ENCODE measurements around the gene PHRF1.
A peak's percentile ranks its signal among the peaks of the same experiment; 100 is the strongest.

The PHRF1 gene

DNA sequence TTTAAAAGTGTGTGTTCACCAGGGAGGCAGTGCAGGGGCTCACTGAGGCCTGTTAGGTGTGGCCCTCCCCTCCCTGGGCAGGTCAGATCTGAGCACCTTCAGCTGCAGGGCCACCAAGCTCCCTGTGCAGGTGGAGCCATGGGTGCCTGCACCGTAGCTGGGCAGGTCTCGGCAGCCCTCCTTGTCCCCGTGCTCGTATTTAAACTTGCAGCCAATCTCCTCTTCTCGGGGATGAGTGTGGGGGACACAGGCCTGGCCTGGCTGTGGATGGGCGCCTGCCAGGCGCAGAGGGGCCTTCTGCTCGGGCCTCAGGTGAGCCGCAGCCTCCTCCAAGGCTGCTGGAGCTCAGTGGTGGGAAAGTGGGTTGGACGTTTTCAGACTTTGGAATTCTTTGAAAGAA lies 19.1 kb downstream of the PHRF1 start:
- no peak overlapping the region for H4K8ac ChIP-seq (ENCODE audit: low read depth, low read length)
- no peak overlapping the region for H2AK5ac ChIP-seq (ENCODE audit: low read length)
- no peak for DNase-seq
- no peaks in the 10 kb centered on the region for H3K79me2 ChIP-seq (ENCODE audit: control insufficient read depth, insufficient read depth, low read length)
- H4K5ac ChIP-seq (ENCODE audit: low read length), result no peak overlapping the region
- H3K79me1 ChIP-seq (ENCODE audit: low read length), result peaks cover 5% of the 10 kb centered on the region
- H3K27me3 ChIP-seq (ENCODE audit: insufficient read depth, low read length, poor library complexity), result no peaks in the 10 kb centered on the region
- no CpG with 5 or more reads among the region's 10 CpGs for WGBS (ENCODE audit: extremely low coverage, insufficient coverage, low lambda C conversion rate)
- H2BK5ac ChIP-seq (ENCODE audit: low read length), result no peak overlapping the region
- no peak overlapping the region for H3K4me3 ChIP-seq (ENCODE audit: low read length)
- H3K56ac ChIP-seq (ENCODE audit: low read length), result no peak overlapping the region
- no peak overlapping the region for H3K9ac ChIP-seq (ENCODE audit: low read length)
- no peaks in the 10 kb centered on the region for H3K4me1 ChIP-seq (ENCODE audit: control insufficient read depth, low read depth, low read length)
- H3K4me2 ChIP-seq (ENCODE audit: low read length), result no peak overlapping the region
- no peak overlapping the region for H3K23ac ChIP-seq (ENCODE audit: low read length)
- no peak overlapping the region for H3K27ac ChIP-seq (ENCODE audit: low read depth, low read length)
- H2BK15ac ChIP-seq (replicated peaks; ENCODE audit: low read depth), result no peak overlapping the region
- no peak overlapping the region for H3K18ac ChIP-seq (ENCODE audit: low read length)
- H2BK120ac ChIP-seq (ENCODE audit: low read depth, low read length), result no peak overlapping the region
- H3K4ac ChIP-seq (ENCODE audit: low read depth, low read length), result no peak overlapping the region
- H3K36me3 ChIP-seq (ENCODE audit: control insufficient read depth, insufficient read depth, low read length), result peaks cover 34% of the 10 kb centered on the region

DNA sequence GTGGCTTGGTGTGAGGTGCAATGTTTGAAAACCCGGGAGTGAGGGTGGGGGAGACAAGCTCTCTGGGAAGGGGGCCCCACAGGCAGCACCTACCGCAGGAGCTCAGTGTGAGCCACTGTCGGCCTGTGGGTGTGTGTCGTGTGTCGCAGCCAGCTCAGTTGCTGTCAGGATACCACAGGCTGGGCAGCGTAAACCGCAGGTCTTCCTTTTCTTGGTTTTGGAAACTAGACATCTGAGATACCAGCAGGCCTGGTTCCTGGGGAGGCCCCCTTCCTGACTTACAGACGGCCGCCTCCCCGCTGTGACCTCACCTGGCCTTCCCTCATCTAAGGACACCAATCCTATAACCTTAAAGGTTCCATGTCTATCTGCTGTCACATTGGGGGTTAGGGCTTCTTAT lies 20.1 kb downstream of the PHRF1 start:
- no peak overlapping the region for H2BK5ac ChIP-seq (ENCODE audit: low read length)
- no peak overlapping the region for H2BK15ac ChIP-seq (replicated peaks; ENCODE audit: low read depth)
- no peak overlapping the region for H2BK120ac ChIP-seq (ENCODE audit: low read depth, low read length)
- no peaks in the 10 kb centered on the region for H3K79me2 ChIP-seq (ENCODE audit: control insufficient read depth, insufficient read depth, low read length)
- H3K4ac ChIP-seq (ENCODE audit: low read depth, low read length), result no peak overlapping the region
- H3K18ac ChIP-seq (ENCODE audit: low read length), result no peak overlapping the region
- H2AK5ac ChIP-seq (ENCODE audit: low read length), result no peak overlapping the region
- no peak overlapping the region for H3K4me2 ChIP-seq (ENCODE audit: low read length)
- no peak overlapping the region for H3K27ac ChIP-seq (ENCODE audit: low read depth, low read length)
- H3K23ac ChIP-seq (ENCODE audit: low read length), result no peak overlapping the region
- H3K4me1 ChIP-seq (ENCODE audit: control insufficient read depth, low read depth, low read length), result no peaks in the 10 kb centered on the region
- H3K56ac ChIP-seq (ENCODE audit: low read length), result no peak overlapping the region
- peaks cover 34% of the 10 kb centered on the region for H3K36me3 ChIP-seq (ENCODE audit: control insufficient read depth, insufficient read depth, low read length)
- H3K27me3 ChIP-seq (ENCODE audit: insufficient read depth, low read length, poor library complexity), result no peaks in the 10 kb centered on the region
- H3K4me3 ChIP-seq (ENCODE audit: low read length), result no peak overlapping the region
- no peak for DNase-seq
- peaks cover 5% of the 10 kb centered on the region for H3K79me1 ChIP-seq (ENCODE audit: low read length)
- no peak overlapping the region for H4K8ac ChIP-seq (ENCODE audit: low read depth, low read length)
- H3K9ac ChIP-seq (ENCODE audit: low read length), result no peak overlapping the region
- no peak overlapping the region for H4K5ac ChIP-seq (ENCODE audit: low read length)
- no CpG with 5 or more reads among the region's 10 CpGs for WGBS (ENCODE audit: extremely low coverage, insufficient coverage, low lambda C conversion rate)

DNA sequence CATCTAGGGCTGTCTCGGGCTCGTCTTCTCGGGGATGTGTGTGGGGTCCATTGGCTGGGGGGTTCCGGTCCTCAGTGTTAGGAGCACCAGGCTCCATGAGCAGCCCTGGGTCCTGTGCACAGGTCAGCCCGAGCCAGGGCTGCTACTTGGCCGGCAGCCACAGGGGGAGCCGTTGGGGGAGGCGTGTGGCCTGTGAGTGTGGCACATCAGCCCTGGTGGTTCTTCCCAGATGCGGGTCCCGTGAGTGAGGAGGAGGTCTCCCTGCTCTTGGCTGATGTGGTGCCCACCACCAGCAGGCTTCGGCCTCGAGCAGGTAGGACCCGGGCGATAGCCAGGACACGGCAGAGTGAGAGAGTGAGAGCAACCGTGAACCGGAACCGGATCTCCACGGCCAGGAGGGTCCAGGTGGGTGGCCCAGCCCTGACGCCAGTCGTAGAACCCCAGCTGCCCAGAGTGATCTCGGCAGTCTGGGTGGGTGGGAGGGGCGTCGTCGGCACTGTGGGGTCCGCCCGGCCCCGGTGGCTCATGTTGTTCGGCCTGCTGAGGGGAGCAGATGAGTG lies 21.0 kb downstream of the PHRF1 start:
- H4K8ac ChIP-seq (ENCODE audit: low read depth, low read length), result no peak overlapping the region
- no peak overlapping the region for H3K9ac ChIP-seq (ENCODE audit: low read length)
- H3K79me1 ChIP-seq (ENCODE audit: low read length), result peaks cover 5% of the 10 kb centered on the region
- no peak overlapping the region for H2BK120ac ChIP-seq (ENCODE audit: low read depth, low read length)
- H3K36me3 ChIP-seq (ENCODE audit: control insufficient read depth, insufficient read depth, low read length), result peaks cover 37% of the 10 kb centered on the region
- peak; percentile 41 for DNase-seq
- no peak overlapping the region for H3K23ac ChIP-seq (ENCODE audit: low read length)
- no peak overlapping the region for H3K27ac ChIP-seq (ENCODE audit: low read depth, low read length)
- H2BK15ac ChIP-seq (replicated peaks; ENCODE audit: low read depth), result no peak overlapping the region
- WGBS (ENCODE audit: extremely low coverage, insufficient coverage, low lambda C conversion rate), result no CpG with 5 or more reads among the region's 29 CpGs
- no peak overlapping the region for H2BK5ac ChIP-seq (ENCODE audit: low read length)
- no peaks in the 10 kb centered on the region for H3K27me3 ChIP-seq (ENCODE audit: insufficient read depth, low read length, poor library complexity)
- no peak overlapping the region for H3K4ac ChIP-seq (ENCODE audit: low read depth, low read length)
- H3K4me3 ChIP-seq (ENCODE audit: low read length), result no peak overlapping the region
- H3K79me2 ChIP-seq (ENCODE audit: control insufficient read depth, insufficient read depth, low read length), result no peaks in the 10 kb centered on the region
- H4K5ac ChIP-seq (ENCODE audit: low read length), result no peak overlapping the region
- H3K18ac ChIP-seq (ENCODE audit: low read length), result no peak overlapping the region
- no peaks in the 10 kb centered on the region for H3K4me1 ChIP-seq (ENCODE audit: control insufficient read depth, low read depth, low read length)
- no peak overlapping the region for H3K56ac ChIP-seq (ENCODE audit: low read length)
- no peak overlapping the region for H3K4me2 ChIP-seq (ENCODE audit: low read length)
- H2AK5ac ChIP-seq (ENCODE audit: low read length), result no peak overlapping the region

DNA sequence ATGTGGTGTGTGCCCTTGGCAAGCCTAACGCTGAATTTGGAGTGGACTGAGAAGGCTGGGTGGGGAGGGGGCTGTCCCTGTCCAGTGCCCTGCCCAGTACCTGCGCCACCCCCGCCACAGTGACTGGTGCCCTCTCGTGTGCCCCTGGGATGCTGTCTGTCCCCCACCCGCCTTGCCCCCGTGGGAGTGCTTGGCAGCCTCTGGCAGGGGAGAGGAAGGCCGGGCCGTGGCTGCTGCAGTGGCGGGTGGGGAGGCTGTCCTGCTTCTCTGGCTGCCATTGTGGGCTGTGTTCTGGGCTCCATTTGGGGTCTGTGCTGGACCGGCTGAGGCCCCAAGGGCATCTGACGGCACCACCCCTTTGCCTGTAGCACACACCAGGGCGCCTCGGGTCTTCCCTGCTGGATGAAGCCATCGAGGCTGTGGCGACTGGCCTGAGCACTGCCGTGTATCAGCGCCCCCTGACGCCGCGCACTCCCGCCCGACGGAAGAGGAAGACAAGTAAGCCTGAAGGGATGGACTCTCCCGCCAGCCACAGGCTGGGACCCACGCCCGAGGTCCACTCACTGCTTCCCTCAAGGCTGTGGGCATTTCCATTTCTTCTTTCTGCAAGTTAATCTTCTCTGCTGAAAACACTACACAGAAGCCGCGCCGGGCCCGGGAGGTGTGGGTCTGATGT lies 21.9 kb downstream of the PHRF1 start:
- Histone ChIP-seq H3K36me3 (ENCODE audit: control insufficient read depth, insufficient read depth, low read length) (peaks cover 32% of the 10 kb centered on the region), H3K4me2 (ENCODE audit: low read length) (no peak overlapping the region)

GRCh38 chr11:601573-602245 lies 25.4 kb downstream of the PHRF1 start:
- Histone ChIP-seq H3K4me2 (ENCODE audit: low read length) (no peak overlapping the region), H3K79me2 (ENCODE audit: control insufficient read depth, insufficient read depth, low read length) (no peaks in the 10 kb centered on the region), H4K8ac (ENCODE audit: low read depth, low read length) (no peak overlapping the region), H2BK15ac (replicated peaks; ENCODE audit: low read depth) (no peak overlapping the region), H3K79me1 (ENCODE audit: low read length) (peaks cover 1% of the 10 kb centered on the region), H3K56ac (ENCODE audit: low read length) (no peak overlapping the region), H3K9ac (ENCODE audit: low read length) (no peak overlapping the region), H2BK5ac (ENCODE audit: low read length) (no peak overlapping the region), H3K27ac (ENCODE audit: low read depth, low read length) (no peak overlapping the region), H3K36me3 (ENCODE audit: control insufficient read depth, insufficient read depth, low read length) (peaks cover 25% of the 10 kb centered on the region), H3K4ac (ENCODE audit: low read depth, low read length) (no peak overlapping the region), H4K5ac (ENCODE audit: low read length) (no peak overlapping the region), H3K4me3 (ENCODE audit: low read length) (no peak overlapping the region), H2BK120ac (ENCODE audit: low read depth, low read length) (no peak overlapping the region), H3K23ac (ENCODE audit: low read length) (no peak overlapping the region), H2AK5ac (ENCODE audit: low read length) (no peak overlapping the region), H3K27me3 (ENCODE audit: insufficient read depth, low read length, poor library complexity) (no peaks in the 10 kb centered on the region), H3K4me1 (ENCODE audit: control insufficient read depth, low read depth, low read length) (no peaks in the 10 kb centered on the region), H3K18ac (ENCODE audit: low read length) (no peak overlapping the region)
- no CpG with 5 or more reads among the region's 23 CpGs for WGBS (ENCODE audit: extremely low coverage, insufficient coverage, low lambda C conversion rate)
- DNase-seq, result no peak

More for the DNA sequence above, 21.9 kb downstream of the PHRF1 start:
- Histone ChIP-seq H2BK15ac (replicated peaks; ENCODE audit: low read depth) (no peak overlapping the region), H3K23ac (ENCODE audit: low read length) (no peak overlapping the region), H3K9ac (ENCODE audit: low read length) (no peak overlapping the region), H3K4ac (ENCODE audit: low read depth, low read length) (no peak overlapping the region), H3K79me1 (ENCODE audit: low read length) (peaks cover 5% of the 10 kb centered on the region), H4K8ac (ENCODE audit: low read depth, low read length) (no peak overlapping the region), H3K56ac (ENCODE audit: low read length) (no peak overlapping the region), H3K18ac (ENCODE audit: low read length) (no peak overlapping the region), H3K4me3 (ENCODE audit: low read length) (no peak overlapping the region), H4K5ac (ENCODE audit: low read length) (no peak overlapping the region), H3K27ac (ENCODE audit: low read depth, low read length) (no peak overlapping the region), H3K27me3 (ENCODE audit: insufficient read depth, low read length, poor library complexity) (no peaks in the 10 kb centered on the region), H3K79me2 (ENCODE audit: control insufficient read depth, insufficient read depth, low read length) (no peaks in the 10 kb centered on the region), H2BK120ac (ENCODE audit: low read depth, low read length) (no peak overlapping the region), H2AK5ac (ENCODE audit: low read length) (no peak overlapping the region), H3K4me1 (ENCODE audit: control insufficient read depth, low read depth, low read length) (no peaks in the 10 kb centered on the region), H2BK5ac (ENCODE audit: low read length) (no peak overlapping the region)
- no CpG with 5 or more reads among the region's 30 CpGs for WGBS (ENCODE audit: extremely low coverage, insufficient coverage, low lambda C conversion rate)
- no peak for DNase-seq
